Tibial nerve (tissue), 4 donors: ENCODE data around the gene ELOVL6. TPM values are rescaled to one million over a fixed set of nuclear protein-coding genes. Genes with fewer than 3 reads are reported as not detected.

Experiments used
- DNase-seq, 2 donors: peaks; one replicate each; pipeline ENCODE4 v3.0.0-alpha.2; 2019; ENCODE audit warnings: low spot score in 2 of 2
- H3K27ac ChIP-seq, 4 donors: fragments of 200-600 bp; sonication (generic) in 3 of 4; one replicate each; pipeline ENCODE4 v1.5.1; 2017 to 2019; ENCODE audit warnings: mild to moderate bottlenecking in 1 of 4
- H3K27me3 ChIP-seq, 2 donors: fragments of 200-600 bp; sonication (generic) in 1 of 2; one replicate each; pipeline versions ENCODE4 v1.5.1 to v1.6.0; 2017 to 2019
- H3K36me3 ChIP-seq, 3 donors: fragments of 200-600 bp; sonication (generic); one replicate each; pipeline ENCODE4 v1.5.1; 2018 to 2019
- H3K4me1 ChIP-seq, 4 donors: fragments of 200-600 bp; sonication (generic) in 3 of 4; one replicate each; pipeline ENCODE4 v1.5.1; 2017 to 2019
- H3K4me3 ChIP-seq, 4 donors: fragments of 200-600 bp; sonication (generic) in 3 of 4; one replicate each; pipeline ENCODE4 v1.5.1; 2017 to 2019; ENCODE audit warnings: mild to moderate bottlenecking in 1 of 4, moderate library complexity in 1 of 4
- H3K9me3 ChIP-seq, 4 donors: fragments of 200-600 bp; sonication (generic) in 3 of 4; one replicate each; pipeline ENCODE4 v1.5.1; 2017 to 2019
- EP300 ChIP-seq, 2 donors: sonication (generic); formaldehyde crosslinking; IDR thresholded peaks; one replicate each; pipeline ENCODE4 v1.6.1; 2017; ENCODE audit warnings: antibody characterized with exemption in 2 of 2, mild to moderate bottlenecking in 1 of 2
- POLR2A ChIP-seq, 2 donors: fragments of 450-650 bp; IDR thresholded peaks; one replicate each; pipeline ENCODE4 v1.6.1; 2017; ENCODE audit warnings: antibody characterized with exemption in 2 of 2, mild to moderate bottlenecking in 2 of 2, moderate library complexity in 2 of 2
- WGBS, 2 donors: methylation state at CpG; one replicate each; pipeline ENCODE4 v1.1.5; 2018; 5-methylcytosine and 5-hydroxymethylcytosine counted together
- total RNA-seq, 4 donors: library from RNA; depleted of rRNA; stranded (reverse); fragments of >200 nt; gene quantifications; one replicate each; pipeline ENCODE4 v1.1.0, GENCODE V29; 2016
- TF ChIP-seq, protein P1 (sequence below), 5 experiments: fragments of 200-600 bp in 3 of 5; fragments of 450-650 bp in 2 of 5; sonication (generic) in 3 of 5; IDR thresholded peaks; one replicate each; pipeline ENCODE4 v1.5.1; 2016 to 2019; ENCODE audit warnings: antibody characterized with exemption in 5 of 5, mild to moderate bottlenecking in 3 of 5, moderate library complexity in 2 of 5

The ELOVL6 gene
- total RNA-seq, 4 donors from 2014 or later: 3.1 to 8.4 (median 5.4) TPM

DNA sequence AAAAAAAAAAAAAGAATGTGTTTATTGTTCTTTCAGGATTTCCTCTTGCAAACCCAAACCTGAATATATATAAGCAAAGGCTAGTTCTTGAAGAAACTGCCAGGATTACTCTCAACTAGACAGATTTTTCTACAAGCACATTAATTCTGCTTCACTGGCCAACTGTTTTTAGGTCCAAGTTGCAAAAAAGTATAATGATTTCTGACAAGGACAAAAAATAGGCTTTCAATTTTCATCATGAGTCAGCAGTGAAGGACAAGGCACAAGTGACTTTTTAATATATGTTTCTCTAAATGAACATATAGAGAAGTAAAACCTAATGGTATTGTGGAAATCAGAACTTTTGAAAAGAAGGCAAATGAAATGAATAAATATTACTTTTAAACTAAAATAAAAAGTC is 73.7 kb downstream of the ELOVL6 start:
- no peaks in the 10 kb centered on the region for H3K9me3 ChIP-seq
- no peak for TF ChIP-seq EP300 (IDR thresholded peaks at IDR 0.05)
- TF ChIP-seq, protein P1, sequence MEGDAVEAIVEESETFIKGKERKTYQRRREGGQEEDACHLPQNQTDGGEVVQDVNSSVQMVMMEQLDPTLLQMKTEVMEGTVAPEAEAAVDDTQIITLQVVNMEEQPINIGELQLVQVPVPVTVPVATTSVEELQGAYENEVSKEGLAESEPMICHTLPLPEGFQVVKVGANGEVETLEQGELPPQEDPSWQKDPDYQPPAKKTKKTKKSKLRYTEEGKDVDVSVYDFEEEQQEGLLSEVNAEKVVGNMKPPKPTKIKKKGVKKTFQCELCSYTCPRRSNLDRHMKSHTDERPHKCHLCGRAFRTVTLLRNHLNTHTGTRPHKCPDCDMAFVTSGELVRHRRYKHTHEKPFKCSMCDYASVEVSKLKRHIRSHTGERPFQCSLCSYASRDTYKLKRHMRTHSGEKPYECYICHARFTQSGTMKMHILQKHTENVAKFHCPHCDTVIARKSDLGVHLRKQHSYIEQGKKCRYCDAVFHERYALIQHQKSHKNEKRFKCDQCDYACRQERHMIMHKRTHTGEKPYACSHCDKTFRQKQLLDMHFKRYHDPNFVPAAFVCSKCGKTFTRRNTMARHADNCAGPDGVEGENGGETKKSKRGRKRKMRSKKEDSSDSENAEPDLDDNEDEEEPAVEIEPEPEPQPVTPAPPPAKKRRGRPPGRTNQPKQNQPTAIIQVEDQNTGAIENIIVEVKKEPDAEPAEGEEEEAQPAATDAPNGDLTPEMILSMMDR (IDR thresholded peaks at IDR 0.05): no peak
- TF ChIP-seq POLR2A (IDR thresholded peaks at IDR 0.05): no peak
- H3K4me3 ChIP-seq: no peak overlapping the region
- no peaks in the 10 kb centered on the region for H3K36me3 ChIP-seq
- no peak overlapping the region for H3K27ac ChIP-seq
- H3K4me1 ChIP-seq: peaks cover 0 to 6% (median 0%) of the 10 kb centered on the region in 4 donors
- no peaks in the 10 kb centered on the region for H3K27me3 ChIP-seq
- DNase-seq: no peak

DNA sequence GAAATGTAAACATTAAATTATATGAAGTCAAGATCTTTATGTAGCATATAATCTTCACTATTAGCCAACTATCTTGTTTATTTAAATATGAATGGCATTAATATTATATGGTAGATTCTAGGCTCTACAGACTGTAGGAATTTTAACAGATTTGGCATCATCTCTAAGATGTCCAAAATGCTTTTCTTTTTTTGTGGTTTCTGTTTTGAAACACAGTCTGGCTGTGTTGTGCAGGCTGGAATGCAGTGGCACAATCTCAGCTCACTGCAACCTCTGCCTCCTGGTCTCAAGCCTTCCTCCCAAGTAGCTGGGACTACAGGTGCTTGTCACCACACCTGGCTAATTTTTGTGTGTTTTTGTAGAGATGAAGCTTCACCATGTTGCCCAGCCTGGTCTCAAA is 76.2 kb downstream of the ELOVL6 start:
- H3K27me3 ChIP-seq: no peaks in the 10 kb centered on the region

DNA sequence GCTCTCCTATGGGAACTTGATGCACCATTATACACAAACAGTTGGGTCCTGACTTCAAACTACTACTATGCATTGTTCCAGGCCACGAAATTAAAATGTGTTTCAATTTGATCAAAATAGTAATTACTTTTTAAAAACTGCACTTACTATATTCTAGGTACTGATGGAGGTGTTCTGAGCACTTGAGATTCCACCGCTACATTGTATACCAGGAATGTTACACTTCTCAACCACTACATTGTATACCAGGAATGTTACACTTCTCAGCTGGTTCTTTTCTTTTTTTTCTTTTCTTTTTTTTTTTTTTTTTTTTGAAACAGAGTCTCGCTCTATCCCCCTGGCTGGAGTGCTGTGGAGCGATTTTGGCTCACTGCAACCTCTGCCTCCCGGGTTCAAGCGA is 77.9 kb downstream of the ELOVL6 start:
- DNase-seq: no peak
- 95 to 97% methylated on average over 6 of the region's 6 CpGs for WGBS, 2 donors
- Histone ChIP-seq H3K27me3 (no peaks in the 10 kb centered on the region), H3K36me3 (no peaks in the 10 kb centered on the region), H3K4me3 (no peak overlapping the region), H3K9me3 (no peaks in the 10 kb centered on the region), H3K27ac (no peak overlapping the region), H3K4me1 (peaks cover 0 to 7% (median 0%) of the 10 kb centered on the region in 4 donors)
- TF ChIP-seq POLR2A (IDR thresholded peaks at IDR 0.05) (no peak), EP300 (IDR thresholded peaks at IDR 0.05) (no peak)
- TF ChIP-seq, protein P1 (IDR thresholded peaks at IDR 0.05): no peak

More for the DNA sequence above, 76.2 kb downstream of the ELOVL6 start:
- no peak for DNase-seq
- Histone ChIP-seq H3K27ac (no peak overlapping the region), H3K4me3 (no peak overlapping the region), H3K9me3 (no peaks in the 10 kb centered on the region), H3K36me3 (no peaks in the 10 kb centered on the region), H3K4me1 (peaks cover 0 to 7% (median 0%) of the 10 kb centered on the region in 4 donors)
- TF ChIP-seq EP300 (IDR thresholded peaks at IDR 0.05) (no peak), POLR2A (IDR thresholded peaks at IDR 0.05) (no peak)
- TF ChIP-seq, protein P1 (IDR thresholded peaks at IDR 0.05): no peak

DNA sequence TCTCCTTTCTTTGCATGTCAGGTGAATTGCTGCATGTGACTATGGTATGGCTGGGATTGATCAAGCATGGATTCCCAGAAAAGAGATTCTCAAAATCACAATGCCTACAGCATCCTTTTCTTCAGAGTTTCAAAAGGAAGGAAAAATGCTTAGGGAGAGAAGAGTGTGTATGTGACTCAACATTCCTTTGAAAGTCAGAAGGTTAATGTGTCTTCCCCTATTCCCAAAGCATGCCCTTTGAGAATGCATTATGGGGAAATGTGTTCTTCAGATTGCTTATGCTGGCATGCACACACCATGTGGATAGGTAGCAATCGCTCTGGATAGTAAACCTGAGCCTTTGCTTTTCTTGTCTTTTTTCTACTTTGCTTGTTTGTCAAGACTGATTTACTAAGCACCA is 78.5 kb downstream of the ELOVL6 start:
- H3K9me3 ChIP-seq: no peaks in the 10 kb centered on the region
- TF ChIP-seq POLR2A (IDR thresholded peaks at IDR 0.05): no peak
- TF ChIP-seq, protein P1 (IDR thresholded peaks at IDR 0.05): no peak
- TF ChIP-seq EP300 (IDR thresholded peaks at IDR 0.05): no peak
- no peak for DNase-seq
- H3K27me3 ChIP-seq: no peaks in the 10 kb centered on the region
- H3K4me1 ChIP-seq: peaks cover 0 to 7% (median 0%) of the 10 kb centered on the region in 4 donors
- H3K4me3 ChIP-seq: no peak overlapping the region
- 62 to 69% methylated on average over 1 of the region's 1 CpG for WGBS, 2 donors
- no peak overlapping the region for H3K27ac ChIP-seq
- H3K36me3 ChIP-seq: no peaks in the 10 kb centered on the region

DNA sequence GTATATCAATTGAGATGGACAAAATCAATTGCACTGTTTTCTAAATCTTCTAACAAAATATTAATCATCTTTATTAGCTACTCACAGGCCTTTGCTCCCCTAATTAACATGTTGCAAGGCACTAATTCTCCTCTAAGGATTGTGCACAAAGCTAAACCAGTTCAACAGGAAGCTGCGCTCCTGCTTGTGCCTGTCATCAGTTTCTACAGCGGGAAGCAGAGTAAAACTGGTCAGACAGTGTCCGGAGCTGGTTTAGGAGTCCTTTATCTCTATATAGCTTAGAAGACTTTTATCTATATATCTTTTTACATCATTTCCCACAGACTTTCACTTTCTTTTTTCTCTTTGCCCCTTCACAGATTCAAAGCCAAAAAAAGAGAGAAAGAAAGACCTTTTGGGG is 79.1 kb downstream of the ELOVL6 start:
- no peaks in the 10 kb centered on the region for H3K27me3 ChIP-seq
- TF ChIP-seq POLR2A (IDR thresholded peaks at IDR 0.05) (no peak), EP300 (IDR thresholded peaks at IDR 0.05) (no peak)
- TF ChIP-seq, protein P1 (IDR thresholded peaks at IDR 0.05): no peak
- no peaks in the 10 kb centered on the region for H3K36me3 ChIP-seq
- H3K9me3 ChIP-seq: no peaks in the 10 kb centered on the region
- H3K4me1 ChIP-seq: peaks cover 0 to 7% (median 0%) of the 10 kb centered on the region in 4 donors
- no peak for DNase-seq
- no peak overlapping the region for H3K27ac ChIP-seq
- H3K4me3 ChIP-seq: no peak overlapping the region
- WGBS, 2 donors: 59 to 62% methylated on average over 3 of the region's 3 CpGs
